ENCODE data around the gene METRNL. TPM values are rescaled to one million over a fixed set of nuclear protein-coding genes. Genes with fewer than 3 reads are reported as not detected.

The METRNL gene
- total RNA-seq, 1 experiment from 2014 or later = 33.8 TPM

DNA sequence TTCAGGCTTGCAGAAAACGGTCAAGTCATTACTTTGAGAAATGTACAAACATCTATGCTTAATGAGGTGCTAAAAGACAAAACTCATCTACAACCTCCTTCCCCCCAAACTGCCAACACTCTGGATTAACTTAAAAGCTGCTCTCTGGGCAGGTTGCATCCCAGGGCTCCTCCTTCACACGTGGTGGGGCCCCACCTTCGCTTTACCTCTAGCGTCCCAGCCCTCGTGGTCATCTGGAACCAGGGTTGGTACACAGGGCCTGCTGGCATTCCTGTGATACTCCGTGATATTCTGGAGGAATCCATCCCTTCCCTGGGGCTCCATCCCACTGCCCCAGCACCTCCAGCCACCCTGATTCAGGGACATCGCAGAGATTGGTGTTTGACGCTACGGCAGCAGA lies 4.8 kb downstream of the METRNL start:
- H3K4me3 Mint-ChIP-seq (ENCODE audit: unreplicated experiment) = peak overlapping the region; percentile 55
- no TSS peak for BruUV-seq (replicated peaks)
- H3K36me3 Mint-ChIP-seq (ENCODE audit: insufficient read depth, unreplicated experiment) = peaks cover 53% of the 10 kb centered on the region
- H3K9me3 Mint-ChIP-seq (ENCODE audit: unreplicated experiment) = no peaks in the 10 kb centered on the region
- TF ChIP-seq, protein P1, sequence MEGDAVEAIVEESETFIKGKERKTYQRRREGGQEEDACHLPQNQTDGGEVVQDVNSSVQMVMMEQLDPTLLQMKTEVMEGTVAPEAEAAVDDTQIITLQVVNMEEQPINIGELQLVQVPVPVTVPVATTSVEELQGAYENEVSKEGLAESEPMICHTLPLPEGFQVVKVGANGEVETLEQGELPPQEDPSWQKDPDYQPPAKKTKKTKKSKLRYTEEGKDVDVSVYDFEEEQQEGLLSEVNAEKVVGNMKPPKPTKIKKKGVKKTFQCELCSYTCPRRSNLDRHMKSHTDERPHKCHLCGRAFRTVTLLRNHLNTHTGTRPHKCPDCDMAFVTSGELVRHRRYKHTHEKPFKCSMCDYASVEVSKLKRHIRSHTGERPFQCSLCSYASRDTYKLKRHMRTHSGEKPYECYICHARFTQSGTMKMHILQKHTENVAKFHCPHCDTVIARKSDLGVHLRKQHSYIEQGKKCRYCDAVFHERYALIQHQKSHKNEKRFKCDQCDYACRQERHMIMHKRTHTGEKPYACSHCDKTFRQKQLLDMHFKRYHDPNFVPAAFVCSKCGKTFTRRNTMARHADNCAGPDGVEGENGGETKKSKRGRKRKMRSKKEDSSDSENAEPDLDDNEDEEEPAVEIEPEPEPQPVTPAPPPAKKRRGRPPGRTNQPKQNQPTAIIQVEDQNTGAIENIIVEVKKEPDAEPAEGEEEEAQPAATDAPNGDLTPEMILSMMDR (IDR thresholded peaks at IDR 0.05; ENCODE audit: insufficient read depth in 1 of 2, low read depth in 1 of 2, low read length in 1 of 2, severe bottlenecking in 1 of 2, unreplicated experiment in 1 of 2) = no peak
- H3K27me3 Mint-ChIP-seq (ENCODE audit: insufficient read depth, unreplicated experiment) = no peaks in the 10 kb centered on the region
- H3K4me1 Mint-ChIP-seq (ENCODE audit: low read depth, unreplicated experiment) = peaks cover 37% of the 10 kb centered on the region
- Histone ChIP-seq H3K9me3 (no peaks in the 10 kb centered on the region), H3K4me1 (peaks cover 69% of the 10 kb centered on the region), H3K4me3 (ENCODE audit: low read depth, low read length) (no peak overlapping the region), H3K27me3 (replicated peaks; ENCODE audit: control insufficient read depth, insufficient read depth, low read length) (no peaks in the 10 kb centered on the region), H3K36me3 (ENCODE audit: control insufficient read depth, insufficient read depth, low read length) (peaks cover 5% of the 10 kb centered on the region)
- peak overlapping the region; percentile 99 for H3K27ac Mint-ChIP-seq (ENCODE audit: unreplicated experiment)
- ChIA-PET POLR2A (interaction anchor here (0.5 to 1.1 kb wide), 2 partner anchors 7 to 57 kb away, joined by 4 to 5 read pairs; no protein-coding TSS in a partner anchor), CTCF (interaction anchor here (0.6 to 1.4 kb wide), 2 partner anchors 90 to 565 kb away, joined by 3 read pairs; no protein-coding TSS in a partner anchor)
- intact Hi-C loops (cut with micrococcal nuclease; ENCODE audit: unreplicated experiment) = no loop called here
- DNase-seq = no peak

DNA sequence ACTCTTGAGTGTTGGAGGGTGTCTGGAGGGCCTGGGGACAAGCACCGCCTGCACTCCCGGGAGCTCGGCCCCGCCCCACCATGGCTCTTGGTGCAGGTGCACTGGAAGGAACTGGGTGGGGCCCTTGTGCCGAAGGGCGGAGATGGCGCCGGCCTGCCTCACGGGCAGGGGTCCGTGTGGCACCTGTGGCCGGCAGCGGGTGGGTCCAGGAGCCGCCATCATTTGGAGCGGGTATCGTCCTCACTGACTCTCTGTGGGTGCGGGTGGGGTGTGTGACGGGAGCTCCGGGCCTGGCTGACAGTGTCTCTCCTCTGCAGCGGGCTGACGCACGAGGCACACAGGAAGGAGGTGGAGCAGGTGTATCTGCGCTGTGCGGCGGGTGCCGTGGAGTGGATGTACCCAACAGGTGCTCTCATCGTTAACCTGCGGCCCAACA lies 5.2 kb downstream of the METRNL start:
- no peak overlapping the region for H3K4me3 Mint-ChIP-seq (ENCODE audit: unreplicated experiment)
- POLR2A ChIA-PET = no interaction called here

DNA sequence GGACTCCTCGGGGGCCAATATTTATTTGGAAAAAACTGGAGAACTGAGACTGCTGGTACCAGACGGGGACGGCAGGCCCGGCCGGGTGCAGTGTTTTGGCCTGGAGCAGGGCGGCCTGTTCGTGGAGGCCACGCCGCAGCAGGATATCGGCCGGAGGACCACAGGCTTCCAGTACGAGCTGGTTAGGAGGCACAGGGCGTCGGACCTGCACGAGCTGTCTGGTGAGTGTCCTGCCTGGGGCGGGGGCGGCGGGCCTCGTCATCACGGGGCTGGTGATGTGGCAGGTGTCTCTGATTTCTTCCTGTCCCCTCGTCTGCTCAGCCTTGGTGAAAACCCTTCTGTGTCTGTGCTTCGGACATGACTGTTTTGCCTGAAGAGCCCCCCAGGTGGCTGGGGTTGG lies 5.7 kb downstream of the METRNL start:
- Mint-ChIP-seq H3K9me3 (ENCODE audit: unreplicated experiment) (no peaks in the 10 kb centered on the region), H3K4me3 (ENCODE audit: unreplicated experiment) (no peak overlapping the region), H3K36me3 (ENCODE audit: insufficient read depth, unreplicated experiment) (peaks cover 60% of the 10 kb centered on the region), H3K27ac (ENCODE audit: unreplicated experiment) (peak overlapping the region; percentile 99), H3K27me3 (ENCODE audit: insufficient read depth, unreplicated experiment) (no peaks in the 10 kb centered on the region), H3K4me1 (ENCODE audit: low read depth, unreplicated experiment) (peaks cover 44% of the 10 kb centered on the region)
- Histone ChIP-seq H3K36me3 (ENCODE audit: control insufficient read depth, insufficient read depth, low read length) (peaks cover 5% of the 10 kb centered on the region), H3K4me1 (peaks cover 76% of the 10 kb centered on the region), H3K27me3 (replicated peaks; ENCODE audit: control insufficient read depth, insufficient read depth, low read length) (no peaks in the 10 kb centered on the region), H3K9me3 (no peaks in the 10 kb centered on the region), H3K4me3 (ENCODE audit: low read depth, low read length) (no peak overlapping the region)
- intact Hi-C loops (cut with micrococcal nuclease; ENCODE audit: unreplicated experiment) = no loop called here
- ChIA-PET CTCF (no interaction called here), POLR2A (no interaction called here)
- no TSS peak for BruUV-seq (replicated peaks)
- DNase-seq = no peak
- TF ChIP-seq, protein P1 (IDR thresholded peaks at IDR 0.05; ENCODE audit: insufficient read depth in 1 of 2, low read depth in 1 of 2, low read length in 1 of 2, severe bottlenecking in 1 of 2, unreplicated experiment in 1 of 2) = no peak

More for the DNA sequence above, 5.2 kb downstream of the METRNL start:
- CTCF ChIA-PET = no interaction called here
- H3K36me3 ChIP-seq (ENCODE audit: control insufficient read depth, insufficient read depth, low read length) = peaks cover 5% of the 10 kb centered on the region
- BruUV-seq (replicated peaks) = no TSS peak
- H3K9me3 ChIP-seq = no peaks in the 10 kb centered on the region
- no peak for DNase-seq
- peaks cover 41% of the 10 kb centered on the region for H3K4me1 Mint-ChIP-seq (ENCODE audit: low read depth, unreplicated experiment)
- H3K9me3 Mint-ChIP-seq (ENCODE audit: unreplicated experiment) = no peaks in the 10 kb centered on the region
- H3K27me3 ChIP-seq (replicated peaks; ENCODE audit: control insufficient read depth, insufficient read depth, low read length) = no peaks in the 10 kb centered on the region
- H3K27ac Mint-ChIP-seq (ENCODE audit: unreplicated experiment) = peak overlapping the region; percentile 99
- TF ChIP-seq, protein P1 (IDR thresholded peaks at IDR 0.05; ENCODE audit: insufficient read depth in 1 of 2, low read depth in 1 of 2, low read length in 1 of 2, severe bottlenecking in 1 of 2, unreplicated experiment in 1 of 2) = no peak
- H3K36me3 Mint-ChIP-seq (ENCODE audit: insufficient read depth, unreplicated experiment) = peaks cover 57% of the 10 kb centered on the region
- peaks cover 73% of the 10 kb centered on the region for H3K4me1 ChIP-seq
- intact Hi-C loops (cut with micrococcal nuclease; ENCODE audit: unreplicated experiment) = no loop called here
- no peak overlapping the region for H3K4me3 ChIP-seq (ENCODE audit: low read depth, low read length)
- H3K27me3 Mint-ChIP-seq (ENCODE audit: insufficient read depth, unreplicated experiment) = no peaks in the 10 kb centered on the region

All from Caco-2 (cell line).